Endodermal cell (in vitro differentiated cells): ENCODE results near the gene FRMPD4. TPM values are rescaled to one million over a fixed set of nuclear protein-coding genes. Genes with fewer than 3 reads are reported as not detected.

Experiments used
- DNase-seq: peaks from one replicate; pipeline ENCODE4 v3.0.0-alpha.2; 2017
- H3K27ac ChIP-seq: 2 replicates; pipeline ENCODE4 v1.5.1; 2013; ENCODE audit warnings: mild to moderate bottlenecking, low read depth, low read length, moderate library complexity
- H3K27me3 ChIP-seq: 2 replicates; pipeline ENCODE4 v1.6.1; 2013; ENCODE audit warnings: mild to moderate bottlenecking, low read length, moderate library complexity; ENCODE audit not compliant: insufficient read depth, control insufficient read depth, poor library complexity, severe bottlenecking
- H3K36me3 ChIP-seq: 2 replicates; pipeline ENCODE4 v1.7.0; 2013; ENCODE audit warnings: mild to moderate bottlenecking, low read length, moderate library complexity; ENCODE audit not compliant: control insufficient read depth, insufficient read depth
- H3K4me1 ChIP-seq: one replicate; pipeline ENCODE4 v1.7.0; 2013; ENCODE audit warnings: low read length; ENCODE audit not compliant: control insufficient read depth, insufficient read depth
- H3K4me3 ChIP-seq: 2 replicates; pipeline ENCODE4 v1.5.1; 2013; ENCODE audit warnings: mild to moderate bottlenecking, low read length, moderate library complexity
- H3K9ac ChIP-seq: 2 replicates; pipeline ENCODE4 v1.6.1; 2013; ENCODE audit warnings: mild to moderate bottlenecking, low read length, moderate library complexity; ENCODE audit not compliant: poor library complexity, severe bottlenecking; ENCODE audit errors: extremely low read depth
- H3K9me3 ChIP-seq: 2 replicates; pipeline ENCODE4 v1.6.1; 2013; ENCODE audit warnings: mild to moderate bottlenecking, low read length, moderate library complexity; ENCODE audit not compliant: control insufficient read depth
- H3K27ac Mint-ChIP-seq: 2 replicates; pipeline ENCODE4 v1.8.0; 2020; ENCODE audit warnings: mixed read lengths
- H3K27me3 Mint-ChIP-seq: 2 replicates; pipeline ENCODE4 v1.8.0; 2021; ENCODE audit warnings: mild to moderate bottlenecking, mixed read lengths; ENCODE audit not compliant: insufficient read depth
- H3K36me3 Mint-ChIP-seq: 2 replicates; pipeline ENCODE4 v1.8.0; 2020; ENCODE audit warnings: low read depth, mixed read lengths
- H3K4me1 Mint-ChIP-seq: 2 replicates; pipeline ENCODE4 v1.8.0; 2020; ENCODE audit warnings: mixed read lengths
- H3K4me3 Mint-ChIP-seq: 2 replicates; pipeline ENCODE4 v1.8.0; 2020; ENCODE audit warnings: mild to moderate bottlenecking, moderate library complexity, mixed read lengths
- H3K9me3 Mint-ChIP-seq: 2 replicates; pipeline ENCODE4 v1.8.0; 2020; ENCODE audit warnings: mild to moderate bottlenecking, mixed read lengths
- CTCF ChIP-seq: fragments of 200-600 bp; sonication (generic); conservative IDR thresholded peaks from 2 replicates; pipeline ENCODE4 v1.5.0; 2021; ENCODE audit warnings: antibody characterized with exemption, mild to moderate bottlenecking
- WGBS, 2 experiments: methylation state at CpG; one replicate each; pipeline versions ENCODE4 v1.1.5 to v1.1.7; 2013; ENCODE audit warnings: missing lambda C conversion rate in 2 of 2, mixed read lengths in 1 of 2; ENCODE audit not compliant: insufficient coverage in 1 of 2, insufficient read length in 1 of 2; 5-methylcytosine and 5-hydroxymethylcytosine counted together
- total RNA-seq, 2 donors: library from RNA; stranded (reverse); fragmentation: NEBNext Ultra II Directional in 1 of 2; extraction: Animal tissue kit (Norgen Biotek cat#: 25700) in 1 of 2; gene quantifications; 2 replicates in 1 of 2; 3 replicates in 1 of 2; pipeline ENCODE4 v1.2.1, GENCODE V29; 2021

The FRMPD4 gene
- total RNA-seq, 2 donors from 2014 or later = 0.09 to 0.81 TPM

- Histone ChIP-seq H3K9ac (no peak overlapping the region), H3K4me3 (no peak overlapping the region), H3K9me3 (no peaks in the 10 kb centered on the region), H3K36me3 (no peaks in the 10 kb centered on the region), H3K27me3 (peaks cover 35% of the 10 kb centered on the region), H3K27ac (no peak overlapping the region), H3K4me1 (no peaks in the 10 kb centered on the region)
- H3K27me3 Mint-ChIP-seq = peaks cover 31% of the 10 kb centered on the region
- no peak for DNase-seq
- no peak overlapping the region for H3K27ac Mint-ChIP-seq
- 80 to 89% methylated on average over 1 to 4 of the region's 4 CpGs for WGBS, 2 experiments
- H3K4me3 Mint-ChIP-seq = no peak overlapping the region
- no peak for TF ChIP-seq CTCF
- H3K9me3 Mint-ChIP-seq = no peaks in the 10 kb centered on the region
- H3K4me1 Mint-ChIP-seq = peaks cover 21% of the 10 kb centered on the region
- no peaks in the 10 kb centered on the region for H3K36me3 Mint-ChIP-seq
These were observed 4.4 kb downstream of the FRMPD4 start for GRCh38 chrX:12142661-12143060.

GRCh38 chrX:12145402-12145801 lies 7.1 kb downstream of the FRMPD4 start:
- H3K27me3 ChIP-seq = peaks cover 21% of the 10 kb centered on the region
- TF ChIP-seq CTCF = no peak
- Mint-ChIP-seq H3K36me3 (no peaks in the 10 kb centered on the region), H3K4me3 (no peak overlapping the region), H3K9me3 (peaks cover 2% of the 10 kb centered on the region), H3K4me1 (peaks cover 11% of the 10 kb centered on the region), H3K27ac (no peak overlapping the region), H3K27me3 (peaks cover 10% of the 10 kb centered on the region)
- no peaks in the 10 kb centered on the region for H3K9me3 ChIP-seq
- no peak overlapping the region for H3K9ac ChIP-seq
- H3K4me3 ChIP-seq = no peak overlapping the region
- H3K27ac ChIP-seq = no peak overlapping the region
- 97% methylated on average over 2 of the region's 2 CpGs; no CpG with 5 or more reads in 1 of the 2 experiments for WGBS, 2 experiments
- no peak for DNase-seq
- no peaks in the 10 kb centered on the region for H3K4me1 ChIP-seq
- no peaks in the 10 kb centered on the region for H3K36me3 ChIP-seq

- DNase-seq = no peak
- no peaks in the 10 kb centered on the region for H3K27me3 Mint-ChIP-seq
- H3K4me3 ChIP-seq = no peak overlapping the region
- peaks cover 8% of the 10 kb centered on the region for H3K27me3 ChIP-seq
- H3K9ac ChIP-seq = no peak overlapping the region
- H3K9me3 ChIP-seq = no peaks in the 10 kb centered on the region
- no peaks in the 10 kb centered on the region for H3K4me1 ChIP-seq
- 94% methylated on average over 3 of the region's 4 CpGs; no CpG with 5 or more reads in 1 of the 2 experiments for WGBS, 2 experiments
- H3K4me1 Mint-ChIP-seq = no peaks in the 10 kb centered on the region
- H3K27ac ChIP-seq = no peak overlapping the region
- peaks cover 2% of the 10 kb centered on the region for H3K9me3 Mint-ChIP-seq
- no peaks in the 10 kb centered on the region for H3K36me3 Mint-ChIP-seq
- H3K4me3 Mint-ChIP-seq = no peak overlapping the region
- no peak overlapping the region for H3K27ac Mint-ChIP-seq
- no peaks in the 10 kb centered on the region for H3K36me3 ChIP-seq
- TF ChIP-seq CTCF = no peak
These were observed 11.6 kb downstream of the FRMPD4 start for GRCh38 chrX:12149670-12150407.
